Measurements from ENCODE around the gene TCF3. TPM values are rescaled to one million over a fixed set of nuclear protein-coding genes. Genes with fewer than 3 reads are reported as not detected.
A peak's percentile ranks its signal among the peaks of the same experiment; 100 is the strongest.

The TCF3 gene
- total RNA-seq, 6 experiments from 2014 or later, result 11.0 to 30.1 (median 15.9) TPM

DNA sequence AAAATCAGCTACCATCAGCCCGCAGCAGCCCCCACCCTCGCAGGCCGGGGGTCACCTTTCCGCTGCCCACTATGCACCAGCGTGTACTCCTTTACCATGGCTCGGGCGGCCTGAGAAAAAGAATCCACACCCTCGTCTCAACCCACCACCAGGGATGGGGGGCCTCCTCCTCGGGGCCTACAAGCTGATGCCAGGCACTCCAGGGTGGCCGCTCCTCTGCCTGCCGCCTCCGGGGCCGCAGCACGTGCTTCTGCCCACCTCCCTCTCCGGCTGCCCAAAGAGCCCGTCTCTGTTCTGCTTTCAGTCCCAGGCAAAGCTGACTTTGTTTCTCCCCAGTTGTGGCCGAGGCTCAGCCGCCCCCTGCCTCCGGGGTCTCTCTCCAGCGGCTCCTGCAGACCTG is 73.2 kb downstream of the TCF3 start:
- TF ChIP-seq POLR2A (IDR thresholded peaks at IDR 0.05), result no peak
- TF ChIP-seq, protein P1, sequence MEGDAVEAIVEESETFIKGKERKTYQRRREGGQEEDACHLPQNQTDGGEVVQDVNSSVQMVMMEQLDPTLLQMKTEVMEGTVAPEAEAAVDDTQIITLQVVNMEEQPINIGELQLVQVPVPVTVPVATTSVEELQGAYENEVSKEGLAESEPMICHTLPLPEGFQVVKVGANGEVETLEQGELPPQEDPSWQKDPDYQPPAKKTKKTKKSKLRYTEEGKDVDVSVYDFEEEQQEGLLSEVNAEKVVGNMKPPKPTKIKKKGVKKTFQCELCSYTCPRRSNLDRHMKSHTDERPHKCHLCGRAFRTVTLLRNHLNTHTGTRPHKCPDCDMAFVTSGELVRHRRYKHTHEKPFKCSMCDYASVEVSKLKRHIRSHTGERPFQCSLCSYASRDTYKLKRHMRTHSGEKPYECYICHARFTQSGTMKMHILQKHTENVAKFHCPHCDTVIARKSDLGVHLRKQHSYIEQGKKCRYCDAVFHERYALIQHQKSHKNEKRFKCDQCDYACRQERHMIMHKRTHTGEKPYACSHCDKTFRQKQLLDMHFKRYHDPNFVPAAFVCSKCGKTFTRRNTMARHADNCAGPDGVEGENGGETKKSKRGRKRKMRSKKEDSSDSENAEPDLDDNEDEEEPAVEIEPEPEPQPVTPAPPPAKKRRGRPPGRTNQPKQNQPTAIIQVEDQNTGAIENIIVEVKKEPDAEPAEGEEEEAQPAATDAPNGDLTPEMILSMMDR (IDR thresholded peaks at IDR 0.05), result no peak
- ATAC-seq, result no peak
- WGBS (ENCODE audit: insufficient coverage, low coverage, low lambda C conversion rate, missing lambda C conversion rate), result 96% methylated on average over 10 of the region's 20 CpGs
- Histone ChIP-seq H3K27me3 (no peaks in the 10 kb centered on the region), H3K4me3 (no peak overlapping the region), H3K4me1 (no peaks in the 10 kb centered on the region), H3K27ac (no peak overlapping the region), H3K9me3 (no peaks in the 10 kb centered on the region), H3K36me3 (peaks cover 0 to 49% (median 11%) of the 10 kb centered on the region in 4 donors)
- intact Hi-C loops (cut with DNase I), result no loop called here
- DNase-seq, result no peak

DNA sequence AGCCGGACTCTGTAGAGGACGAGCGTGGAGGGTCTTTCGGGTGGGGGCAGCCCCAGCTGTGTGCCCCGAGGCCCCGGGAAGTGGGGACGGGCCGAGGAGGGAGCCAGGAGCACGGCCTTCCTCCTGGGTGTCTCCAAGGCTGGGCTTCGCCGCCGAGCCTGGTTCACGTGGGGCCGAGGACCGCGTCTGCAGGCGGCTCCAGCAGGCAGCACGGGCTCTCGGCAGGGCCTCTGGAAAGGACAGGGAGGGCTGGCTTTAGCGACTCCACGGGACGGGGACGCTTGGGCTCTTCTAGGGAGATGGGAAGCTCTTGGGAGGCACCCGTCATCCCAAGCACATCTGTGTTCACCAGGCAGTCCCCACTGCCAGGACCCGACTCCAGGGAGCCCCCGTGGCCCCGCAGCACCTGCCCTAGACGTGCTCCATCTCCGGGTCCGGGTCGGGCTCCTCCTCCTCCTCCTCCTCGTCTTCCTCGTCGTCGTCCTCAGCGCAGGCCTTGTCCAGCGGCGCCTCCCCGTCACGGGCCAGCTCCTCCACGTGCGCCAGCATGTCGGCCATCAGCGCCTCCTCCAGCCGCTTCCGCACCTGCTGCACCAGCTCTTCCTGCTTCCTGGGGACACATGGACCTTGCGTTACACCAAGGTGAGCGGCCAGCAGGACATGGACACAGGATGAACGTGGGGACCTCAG is 74.3 kb downstream of the TCF3 start:
- no peaks in the 10 kb centered on the region for H3K27me3 ChIP-seq
- no peak for ATAC-seq
- H3K4me1 ChIP-seq, result no peaks in the 10 kb centered on the region
- H3K36me3 ChIP-seq, result peaks cover 0 to 43% (median 8%) of the 10 kb centered on the region in 4 donors
- H3K9me3 ChIP-seq, result no peaks in the 10 kb centered on the region
- H3K27ac ChIP-seq, result no peak overlapping the region
- no peak for DNase-seq
- no peak overlapping the region for H3K4me3 ChIP-seq
- 84% methylated on average over 5 of the region's 49 CpGs for WGBS (ENCODE audit: insufficient coverage, low coverage, low lambda C conversion rate, missing lambda C conversion rate)
- TF ChIP-seq, protein P1 (IDR thresholded peaks at IDR 0.05), result no peak
- no peak for TF ChIP-seq POLR2A (IDR thresholded peaks at IDR 0.05)
- intact Hi-C loops (cut with DNase I), result no loop called here

DNA sequence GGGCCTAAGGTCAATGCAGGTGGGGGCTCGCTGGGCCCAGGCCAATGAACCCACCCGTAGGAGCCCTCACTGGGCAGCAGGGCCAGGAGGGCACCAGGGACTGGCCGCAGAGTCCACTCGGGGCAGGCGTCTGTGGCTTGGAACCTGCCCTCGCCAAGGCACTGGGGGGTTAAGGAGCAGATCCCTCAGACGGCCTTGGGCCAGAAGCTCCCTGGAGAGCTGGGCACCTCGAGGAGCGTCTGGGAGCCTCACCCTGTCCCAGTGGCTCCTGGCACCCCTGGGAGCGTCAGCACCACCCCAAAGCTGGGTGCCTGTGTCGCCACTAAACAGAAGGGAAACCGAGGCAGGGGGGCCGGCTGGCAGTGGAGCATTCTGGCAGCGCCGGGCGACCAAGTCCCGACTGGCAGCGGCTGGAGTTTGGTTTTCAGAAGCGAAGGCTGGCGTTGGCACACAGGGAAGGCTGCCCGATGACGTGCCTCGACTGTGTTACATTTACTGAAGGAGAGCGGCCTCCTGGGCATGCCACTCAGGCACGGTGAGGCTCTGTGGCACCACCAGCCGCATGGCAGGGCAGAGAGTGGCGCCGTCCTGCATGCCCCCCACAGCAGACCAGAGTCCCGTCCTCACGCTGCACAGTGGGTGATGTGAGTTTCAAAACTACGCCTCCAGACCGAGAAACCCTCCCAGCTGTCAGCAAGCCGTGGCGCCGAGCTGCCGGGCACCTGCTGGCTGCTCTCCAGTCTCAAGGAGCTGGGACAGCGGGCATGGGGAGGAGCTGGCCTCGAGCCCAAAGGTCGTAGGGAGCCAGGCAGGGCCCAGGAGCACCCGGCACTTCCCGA is 75.1 kb downstream of the TCF3 start:
- no peak overlapping the region for H3K4me3 ChIP-seq
- no peaks in the 10 kb centered on the region for H3K4me1 ChIP-seq
- H3K27ac ChIP-seq, result no peak overlapping the region
- no peaks in the 10 kb centered on the region for H3K27me3 ChIP-seq
- TF ChIP-seq, protein P1 (IDR thresholded peaks at IDR 0.05), result no peak
- no peak for TF ChIP-seq POLR2A (IDR thresholded peaks at IDR 0.05)
- no peaks in the 10 kb centered on the region for H3K9me3 ChIP-seq
- no CpG with 5 or more reads among the region's 41 CpGs for WGBS (ENCODE audit: insufficient coverage, low coverage, low lambda C conversion rate, missing lambda C conversion rate)
- DNase-seq (no peak), ATAC-seq (no peak)
- H3K36me3 ChIP-seq, result peaks cover 0 to 38% (median 8%) of the 10 kb centered on the region in 4 donors
- intact Hi-C loops (cut with DNase I), result no loop called here

DNA sequence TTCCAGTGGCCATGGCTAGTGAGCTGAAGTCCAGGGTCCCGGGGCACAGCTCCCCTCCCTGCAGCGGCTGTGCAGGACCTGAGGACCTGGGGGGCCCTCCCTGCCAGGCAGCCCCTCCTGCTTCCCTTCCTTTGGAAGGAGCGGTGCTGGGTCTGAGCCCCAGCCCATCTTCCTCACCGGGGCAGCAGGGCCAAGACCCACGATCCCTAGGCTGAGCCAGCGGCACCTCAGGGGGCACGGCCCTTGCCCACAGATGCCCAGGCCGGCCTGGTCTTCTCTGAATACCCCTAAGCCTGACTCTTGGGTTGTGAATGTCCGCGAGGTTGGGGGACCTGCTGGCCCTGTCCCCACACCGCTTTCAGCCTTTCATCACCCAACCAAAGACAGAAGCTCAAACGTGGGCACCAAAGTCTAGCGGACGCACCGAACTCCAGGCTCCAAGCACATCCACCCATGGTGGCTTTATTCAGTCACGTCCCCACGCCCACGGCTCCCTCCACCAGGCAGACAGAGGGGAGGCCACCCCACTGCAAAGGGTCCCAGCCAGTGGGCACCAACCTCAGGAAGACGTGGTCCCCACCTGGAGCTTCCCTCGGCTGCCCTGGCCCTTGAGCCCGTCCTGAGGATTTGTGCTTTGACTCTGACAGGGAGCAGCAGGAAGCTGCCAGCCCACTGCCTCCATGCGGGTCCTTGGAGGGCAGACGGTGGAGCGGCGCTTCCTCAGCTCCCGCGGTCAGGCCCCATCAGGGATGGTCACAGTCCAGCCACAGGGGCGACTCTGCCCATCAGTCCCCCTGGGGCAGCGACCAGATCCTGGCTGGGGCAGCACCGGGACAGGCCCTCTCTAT is 75.9 kb downstream of the TCF3 start:
- WGBS (ENCODE audit: insufficient coverage, low coverage, low lambda C conversion rate, missing lambda C conversion rate), result no CpG with 5 or more reads among the region's 30 CpGs
- peaks cover 0 to 31% (median 6%) of the 10 kb centered on the region in 4 donors for H3K36me3 ChIP-seq
- TF ChIP-seq POLR2A (IDR thresholded peaks at IDR 0.05), result no peak
- TF ChIP-seq, protein P1 (IDR thresholded peaks at IDR 0.05), result no peak
- DNase-seq (no peak), ATAC-seq (peak in 3 of 4 donors; percentile 3 to 14 (median 14))
- H3K4me1 ChIP-seq, result no peaks in the 10 kb centered on the region
- no peak overlapping the region for H3K27ac ChIP-seq
- H3K9me3 ChIP-seq, result no peaks in the 10 kb centered on the region
- intact Hi-C loops (cut with DNase I), result no loop called here
- no peaks in the 10 kb centered on the region for H3K27me3 ChIP-seq
- no peak overlapping the region for H3K4me3 ChIP-seq
